Fibroblast of skin of left biceps (primary cell): ENCODE results near the gene GOSR2.

Experiments
- DNase-seq, 2 experiments: peaks; one replicate each; pipeline ENCODE4 v3.0.0-alpha.2; 2013; ENCODE audit warnings: low read depth in 2 of 2

The GOSR2 gene

GRCh38 chr17:46922804-46923635 lies at the start of gene GOSR2:
TSS of gene GOSR2 (plus strand) at chr17:46923160. CDS start at chr17:46923193, 33 bp downstream.
- DNase-seq: peak; percentile 70 to 72

GRCh38 chr17:46873941-46874645 lies 48.9 kb upstream of the GOSR2 start:
- no peak for DNase-seq

GRCh38 chr17:46874906-46875305 lies 48.1 kb upstream of the GOSR2 start:
- DNase-seq: no peak

DNA sequence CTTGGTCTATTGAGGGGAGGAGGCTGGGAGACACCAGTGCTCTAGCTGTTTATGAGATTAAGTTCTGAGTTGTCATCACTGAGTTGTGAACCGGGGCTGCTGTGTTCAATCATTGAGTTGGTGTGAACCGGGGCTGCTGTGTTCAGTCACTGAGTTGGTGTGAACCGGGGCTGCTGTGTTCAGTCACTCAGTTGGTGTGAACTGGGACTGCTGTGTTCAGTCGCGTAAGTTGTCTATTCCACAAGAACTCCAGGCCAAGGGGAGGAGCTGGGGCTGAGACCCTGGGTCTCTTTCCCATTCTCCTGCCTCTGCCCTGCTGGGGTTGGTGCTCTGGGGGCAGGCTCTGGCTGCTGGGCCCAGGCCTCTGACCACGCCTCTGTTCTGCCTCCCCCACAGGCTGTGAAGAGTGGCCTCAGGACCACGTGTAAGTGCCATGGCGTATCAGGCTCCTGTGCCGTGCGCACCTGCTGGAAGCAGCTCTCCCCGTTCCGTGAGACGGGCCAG lies 47.1 kb upstream of the GOSR2 start:
- no peak for DNase-seq

- DNase-seq: no peak
These were observed 46.5 kb upstream of the GOSR2 start for GRCh38 chr17:46876353-46876887.

- DNase-seq: no peak
These were observed 46.0 kb upstream of the GOSR2 start for GRCh38 chr17:46876926-46877325.

- no peak for DNase-seq
These were observed 45.5 kb upstream of the GOSR2 start for GRCh38 chr17:46877466-46877865.

GRCh38 chr17:46878055-46878454 lies 44.9 kb upstream of the GOSR2 start:
- no peak for DNase-seq

GRCh38 chr17:46879101-46879500 lies 43.9 kb upstream of the GOSR2 start:
- DNase-seq: no peak

- DNase-seq: no peak
These were observed 41.9 kb upstream of the GOSR2 start for GRCh38 chr17:46881015-46881414.

DNA sequence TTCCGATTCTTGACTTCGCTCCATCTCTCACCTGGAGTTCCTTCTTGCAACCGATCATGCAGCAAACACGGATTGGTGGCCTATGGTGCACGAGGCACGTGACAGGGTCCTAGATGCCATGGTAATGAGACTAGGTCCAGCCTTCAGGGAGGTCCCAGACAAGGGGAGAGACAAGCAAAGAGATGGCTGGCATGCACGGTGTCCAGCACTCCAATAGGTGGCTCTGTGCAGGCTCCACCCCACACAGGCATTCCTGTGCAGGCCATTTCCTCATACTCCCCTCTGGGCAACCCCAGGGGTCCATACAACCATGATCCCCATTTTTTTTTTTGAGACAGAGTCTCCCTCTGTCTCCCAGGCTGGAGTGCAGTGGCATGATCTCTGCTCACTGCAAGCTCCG lies 40.3 kb upstream of the GOSR2 start:
- no peak for DNase-seq

DNA sequence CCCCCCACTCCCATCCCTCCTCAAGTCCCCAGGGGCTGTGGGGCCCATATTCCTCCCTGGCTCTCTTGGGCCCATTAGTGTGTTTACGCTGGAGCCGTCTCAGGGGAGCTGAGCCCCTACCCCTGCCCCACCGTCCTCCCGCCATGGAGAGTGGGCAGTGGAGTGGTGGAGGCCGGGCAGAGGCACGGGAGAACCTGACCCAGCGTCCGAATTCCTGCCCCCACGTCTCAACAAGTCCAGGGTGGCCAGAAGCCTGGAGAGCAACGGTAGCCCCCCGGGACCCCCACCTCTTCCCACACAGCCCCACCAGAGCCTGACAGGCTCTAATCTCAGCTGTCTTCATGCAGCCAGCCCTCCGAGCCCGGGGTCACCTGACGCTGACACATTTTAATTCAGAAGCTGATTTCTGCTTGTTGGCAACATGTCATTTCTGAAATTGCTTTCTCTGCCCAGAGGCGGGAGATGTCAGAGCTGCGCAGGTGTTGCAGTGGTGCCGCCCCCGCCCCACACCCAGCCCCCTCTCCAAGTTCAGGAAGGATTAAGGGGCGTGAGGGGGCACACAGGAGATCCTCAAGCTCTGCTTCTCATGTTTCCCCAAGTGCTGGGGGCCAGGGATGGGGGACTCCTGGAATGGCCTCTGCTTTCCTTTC lies 39.0 kb upstream of the GOSR2 start:
- no peak for DNase-seq

DNA sequence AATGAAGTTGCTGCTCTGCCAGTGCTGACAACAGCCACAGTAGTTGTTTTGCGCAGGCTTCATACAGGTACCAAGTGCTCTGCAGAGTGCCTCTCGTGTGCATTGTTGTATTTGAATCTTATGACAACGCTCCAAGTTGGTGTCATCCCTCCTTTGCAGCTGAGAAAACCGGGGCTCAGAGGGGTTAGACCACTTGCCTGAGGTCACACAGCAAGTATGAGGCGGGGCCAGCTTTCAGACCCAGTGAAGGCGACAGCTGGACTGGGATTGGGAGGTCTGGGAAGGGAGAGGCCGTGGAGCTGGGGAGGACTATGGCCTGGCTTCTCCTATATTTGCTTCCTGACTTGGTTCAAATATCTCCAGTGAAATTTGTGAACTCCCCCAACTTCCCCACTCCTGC lies 38.4 kb upstream of the GOSR2 start:
- DNase-seq: no peak

DNA sequence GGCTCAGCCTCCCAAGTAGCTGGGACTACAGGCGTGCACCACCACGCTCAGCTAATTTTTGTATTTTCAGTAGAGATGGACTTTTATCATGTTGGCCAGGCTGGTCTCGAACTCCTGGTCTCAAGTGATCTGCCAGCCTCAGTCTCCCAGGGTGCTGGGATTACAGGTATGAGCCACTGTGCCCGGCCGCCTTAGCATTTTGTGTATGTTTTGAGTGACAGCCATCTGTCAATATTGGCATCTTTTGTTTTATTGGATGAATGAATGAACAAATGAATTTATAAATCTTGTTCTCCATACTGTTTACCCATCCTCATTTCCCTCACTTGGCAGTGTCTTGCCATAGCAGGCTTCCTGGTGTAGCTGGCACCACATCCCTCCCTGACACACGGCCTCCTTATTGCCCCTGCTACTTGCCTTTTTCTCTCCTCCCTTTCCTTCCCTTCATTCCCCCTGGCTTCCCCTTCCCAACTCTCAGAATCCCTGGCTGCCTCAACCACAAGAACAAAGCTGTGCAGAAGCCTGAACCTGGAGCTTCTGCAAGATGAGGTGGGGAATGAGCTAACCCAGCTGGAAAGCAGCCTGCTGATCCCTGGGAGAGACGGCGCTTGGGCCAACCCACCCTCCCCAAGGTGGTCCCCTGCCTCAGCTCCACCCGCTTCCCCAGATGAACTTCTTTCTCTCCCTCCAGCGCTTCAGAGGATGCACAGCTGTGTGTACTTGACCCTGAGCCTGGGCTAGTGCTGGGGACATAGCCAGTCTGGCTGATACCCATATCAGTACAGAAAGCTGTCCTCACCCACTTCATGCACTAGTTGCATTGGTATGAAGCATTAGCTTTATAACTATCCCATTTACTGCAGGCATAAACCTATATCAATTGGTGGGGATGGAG lies 37.3 kb upstream of the GOSR2 start:
- DNase-seq: no peak

DNA sequence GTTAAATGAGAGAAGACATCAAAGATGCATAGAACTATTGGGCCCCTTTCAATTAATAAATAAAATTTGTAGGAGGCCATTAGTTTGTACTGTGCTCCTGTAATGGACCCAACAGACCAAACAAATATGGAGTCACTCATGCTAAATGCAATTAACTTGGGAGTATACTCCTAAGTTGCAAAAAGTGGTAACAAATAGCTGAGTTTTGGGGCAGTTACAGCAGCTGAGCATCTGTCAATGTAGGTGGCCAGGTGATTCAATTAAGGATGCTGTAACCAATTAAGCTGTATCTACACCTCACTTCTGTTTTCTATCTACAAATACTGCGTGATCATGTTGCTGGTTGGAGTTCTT lies 36.7 kb upstream of the GOSR2 start:
- DNase-seq: no peak

DNA sequence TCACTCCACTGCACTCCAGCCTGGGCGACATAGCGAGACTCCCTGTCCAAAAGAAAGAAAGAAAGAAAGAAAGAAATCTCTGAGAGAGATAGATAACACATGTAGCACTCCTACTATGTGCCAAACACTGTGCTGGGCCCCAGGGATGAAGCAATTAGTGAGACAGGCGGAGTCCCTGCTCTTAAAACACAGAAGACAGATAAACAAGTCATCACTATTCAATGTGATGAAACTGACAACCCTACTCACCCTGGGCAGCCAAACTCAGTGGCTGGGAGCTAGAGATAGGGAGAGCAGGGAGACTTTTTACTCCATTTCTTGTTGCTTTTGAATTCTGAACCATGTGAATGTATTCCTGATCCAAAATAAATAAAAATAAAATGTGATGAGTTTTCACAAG lies 35.2 kb upstream of the GOSR2 start:
- no peak for DNase-seq

DNA sequence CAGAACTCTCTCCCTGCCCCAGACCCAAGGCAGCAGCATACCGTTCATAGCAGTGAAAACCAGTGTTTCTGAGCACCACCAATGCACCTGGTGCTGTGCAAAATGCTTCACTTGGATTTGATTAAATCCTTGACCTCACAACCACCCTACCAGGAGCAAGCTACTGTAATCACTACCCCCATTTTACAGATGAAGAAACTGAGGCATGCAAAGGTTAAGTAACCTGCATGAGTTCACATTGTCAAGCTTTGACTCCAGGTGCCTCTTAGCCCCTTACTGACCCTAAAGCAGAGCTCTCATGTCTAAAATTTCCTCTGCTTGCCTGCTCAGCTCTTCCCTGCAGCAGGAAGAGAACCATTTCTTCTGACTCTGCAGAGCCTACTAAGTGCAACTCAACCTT lies 34.2 kb upstream of the GOSR2 start:
- DNase-seq: no peak

DNA sequence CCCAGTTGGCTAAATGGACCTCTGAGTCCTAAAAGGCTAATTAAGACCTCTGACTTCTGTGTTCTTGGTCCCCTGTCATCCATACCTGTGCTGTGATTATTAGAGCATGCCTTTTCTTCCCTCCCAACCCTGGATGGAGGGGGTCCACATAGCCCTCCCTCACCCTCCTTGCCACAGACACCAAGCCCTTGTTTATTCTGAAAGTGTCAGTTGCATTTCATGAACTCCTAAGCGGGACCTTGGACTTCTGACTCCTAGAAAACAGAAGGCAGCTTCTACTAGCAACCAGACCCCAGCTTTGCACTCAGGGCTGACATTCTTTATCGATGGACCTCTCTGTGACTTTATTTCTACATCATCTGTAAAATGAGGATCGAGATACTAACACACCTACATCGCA lies 33.4 kb upstream of the GOSR2 start:
- no peak for DNase-seq

- DNase-seq: no peak
These were observed 32.9 kb upstream of the GOSR2 start for GRCh38 chr17:46889992-46890564.

DNA sequence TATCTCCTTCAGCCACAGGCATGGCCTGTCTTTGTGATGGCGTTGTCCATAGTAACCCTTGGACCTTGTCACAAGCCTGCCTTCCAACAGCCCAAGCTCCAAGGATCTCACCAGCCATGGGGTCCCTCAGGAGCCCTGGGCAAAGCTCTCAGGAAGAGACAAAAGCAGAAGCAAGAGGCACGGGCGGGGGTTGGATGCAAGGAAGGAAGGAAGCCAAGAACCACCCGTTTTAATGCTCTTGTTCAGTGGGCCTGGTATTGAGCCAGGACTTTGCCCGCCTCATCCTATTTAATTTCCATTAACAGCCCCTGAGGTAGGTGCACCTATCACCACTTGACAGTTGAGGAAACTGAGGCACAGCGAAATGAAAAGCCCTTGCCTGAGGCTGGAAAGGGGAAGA lies 32.3 kb upstream of the GOSR2 start:
- no peak for DNase-seq

DNA sequence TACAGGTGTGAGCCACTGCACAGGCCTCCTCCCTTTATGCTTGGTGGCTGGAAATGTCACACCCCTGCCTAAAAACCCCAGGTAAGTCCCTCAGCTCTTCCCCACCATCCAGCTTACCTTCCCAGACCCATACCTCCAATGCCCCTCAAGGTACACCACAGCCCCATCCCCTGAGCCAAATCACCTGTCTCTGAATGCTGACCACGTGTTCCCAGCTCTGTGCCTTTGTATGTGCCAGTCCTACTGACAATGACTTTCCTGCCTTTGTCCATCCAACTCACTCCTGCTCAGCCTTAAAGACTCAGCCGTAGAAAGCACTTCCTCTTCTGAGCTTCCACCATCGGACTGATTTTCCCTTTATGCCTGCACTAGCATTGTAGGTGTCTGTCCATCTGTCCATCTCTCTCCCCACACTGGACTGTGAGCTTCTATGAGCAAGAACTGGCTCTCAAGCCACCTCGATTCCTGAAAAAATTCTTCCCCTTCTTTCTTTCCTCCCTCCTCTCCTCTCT lies 30.7 kb upstream of the GOSR2 start:
- DNase-seq: no peak
